GM10248 (cell line): ENCODE results near the gene OR6Q1.

Experiments used
- CTCF ChIA-PET: fragments of 300-600 bp; sonication (Branson Sonifier 250); formaldehyde crosslinking; extraction: SDS; loops from one replicate; lab custom pipeline; 2021; ENCODE audit warnings: antibody characterized with exemption; lab: Yijun Ruan, JAX
- POLR2A ChIA-PET: fragments of 350-650 bp; sonication (Branson Sonifier 250); formaldehyde crosslinking; extraction: SDS; loops from one replicate; lab custom pipeline; 2020; ENCODE audit warnings: antibody characterized with exemption; lab: Yijun Ruan, JAX
- DNase-seq: peaks from one replicate; pipeline ENCODE4 v3.0.0; 2012; ENCODE audit errors: extremely low spot score
- TF ChIP-seq, protein P1 (sequence below): IDR thresholded peaks from 2 replicates; pipeline ENCODE4 v1.5.1; 2012; ENCODE audit warnings: mild to moderate bottlenecking, low read depth; ENCODE audit errors: extremely low read depth, missing control alignments, control extremely low read depth

Gene OR6Q1

DNA sequence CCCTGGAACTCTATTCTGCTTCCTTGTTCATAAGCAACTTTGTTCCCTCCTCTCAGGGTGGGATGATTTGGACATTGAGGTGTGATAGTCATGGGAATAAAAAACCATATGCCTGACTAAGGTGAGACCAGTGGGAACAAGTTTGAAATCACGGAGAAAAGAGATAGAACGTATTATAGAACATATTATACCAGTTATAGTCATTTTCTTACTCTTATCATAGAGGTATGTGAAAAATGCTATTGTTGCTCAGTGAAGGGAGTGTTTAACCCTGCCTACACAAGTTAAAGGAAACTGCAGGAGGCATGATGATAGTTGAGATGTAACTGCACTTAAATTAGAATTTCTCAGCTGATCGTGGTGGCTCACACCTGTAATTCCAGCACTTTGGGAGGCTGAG is 15.5 kb downstream of the OR6Q1 start:
- DNase-seq: no peak
- TF ChIP-seq, protein P1, sequence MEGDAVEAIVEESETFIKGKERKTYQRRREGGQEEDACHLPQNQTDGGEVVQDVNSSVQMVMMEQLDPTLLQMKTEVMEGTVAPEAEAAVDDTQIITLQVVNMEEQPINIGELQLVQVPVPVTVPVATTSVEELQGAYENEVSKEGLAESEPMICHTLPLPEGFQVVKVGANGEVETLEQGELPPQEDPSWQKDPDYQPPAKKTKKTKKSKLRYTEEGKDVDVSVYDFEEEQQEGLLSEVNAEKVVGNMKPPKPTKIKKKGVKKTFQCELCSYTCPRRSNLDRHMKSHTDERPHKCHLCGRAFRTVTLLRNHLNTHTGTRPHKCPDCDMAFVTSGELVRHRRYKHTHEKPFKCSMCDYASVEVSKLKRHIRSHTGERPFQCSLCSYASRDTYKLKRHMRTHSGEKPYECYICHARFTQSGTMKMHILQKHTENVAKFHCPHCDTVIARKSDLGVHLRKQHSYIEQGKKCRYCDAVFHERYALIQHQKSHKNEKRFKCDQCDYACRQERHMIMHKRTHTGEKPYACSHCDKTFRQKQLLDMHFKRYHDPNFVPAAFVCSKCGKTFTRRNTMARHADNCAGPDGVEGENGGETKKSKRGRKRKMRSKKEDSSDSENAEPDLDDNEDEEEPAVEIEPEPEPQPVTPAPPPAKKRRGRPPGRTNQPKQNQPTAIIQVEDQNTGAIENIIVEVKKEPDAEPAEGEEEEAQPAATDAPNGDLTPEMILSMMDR: no peak
- ChIA-PET POLR2A (no interaction called here), CTCF (no interaction called here)

DNA sequence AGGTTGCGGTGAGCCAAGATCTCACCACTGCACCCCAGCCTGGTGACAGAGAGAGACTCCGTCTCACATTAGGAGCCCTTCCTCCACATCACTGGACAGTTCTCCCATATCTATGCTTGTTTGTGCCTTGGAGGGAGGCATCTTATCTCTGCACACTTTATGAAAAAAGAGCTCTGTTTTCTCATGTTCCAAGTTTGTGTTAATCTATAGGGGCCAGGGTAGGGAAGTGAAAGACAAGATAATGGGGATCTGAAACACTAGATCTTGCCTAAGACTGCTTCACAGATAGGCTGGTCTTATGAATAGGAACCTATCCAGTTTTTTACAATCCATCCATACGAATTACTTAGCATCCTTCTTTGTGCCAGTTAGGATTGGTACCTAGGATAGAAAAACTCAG is 17.1 kb downstream of the OR6Q1 start:
- CTCF ChIA-PET: no interaction called here
- DNase-seq: no peak
- POLR2A ChIA-PET: no interaction called here
- TF ChIP-seq, protein P1: no peak

DNA sequence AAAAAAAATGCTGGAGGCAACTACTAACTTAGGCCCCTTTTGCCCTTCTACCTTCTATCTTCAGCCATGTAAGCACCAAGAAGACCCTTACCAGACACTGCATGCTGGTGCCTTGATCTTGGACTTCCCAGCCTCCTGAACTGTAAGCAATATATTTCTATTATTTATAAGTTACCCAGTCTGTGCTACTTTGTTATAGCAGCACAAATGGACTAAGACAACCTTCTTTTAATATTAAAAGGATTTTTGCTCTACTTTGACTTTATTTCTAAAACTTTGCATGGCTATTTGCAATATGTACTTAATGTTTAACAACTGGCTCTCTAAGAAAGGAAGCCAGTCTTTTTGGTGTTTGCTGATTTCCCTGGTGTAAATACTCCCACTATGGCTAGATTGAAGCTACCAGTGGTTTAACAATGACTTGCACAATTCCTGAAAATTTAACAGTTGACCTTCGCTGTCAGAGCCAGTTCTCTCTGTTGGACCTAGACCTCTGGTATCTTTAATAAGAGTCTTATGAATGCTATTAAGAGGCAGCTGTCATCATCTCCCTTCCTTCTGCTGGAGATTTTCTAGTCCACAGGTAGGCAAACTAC is 25.2 kb downstream of the OR6Q1 start:
- TF ChIP-seq, protein P1: no peak
- ChIA-PET CTCF (no interaction called here), POLR2A (no interaction called here)
- DNase-seq: no peak

DNA sequence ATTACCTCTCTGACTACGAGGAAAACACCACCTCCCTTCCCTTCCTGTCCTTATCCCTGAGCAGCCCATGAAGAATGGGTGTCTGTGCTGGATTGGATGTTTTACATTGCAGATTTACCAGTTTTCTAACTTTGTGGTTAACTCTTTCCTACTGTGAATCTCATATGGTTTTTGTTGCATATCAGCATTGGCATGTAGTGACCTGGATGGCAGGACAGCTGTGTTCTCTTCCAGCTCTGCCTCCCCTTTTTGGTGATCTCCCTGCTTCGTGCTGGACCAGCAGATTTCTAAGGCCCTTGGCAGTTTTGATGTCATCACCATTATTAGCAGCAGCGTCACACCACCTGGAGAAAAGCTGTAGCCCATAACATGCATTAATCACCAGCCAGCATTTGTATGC is 26.7 kb downstream of the OR6Q1 start:
- TF ChIP-seq, protein P1: no peak
- POLR2A ChIA-PET: no interaction called here
- CTCF ChIA-PET: no interaction called here

DNA sequence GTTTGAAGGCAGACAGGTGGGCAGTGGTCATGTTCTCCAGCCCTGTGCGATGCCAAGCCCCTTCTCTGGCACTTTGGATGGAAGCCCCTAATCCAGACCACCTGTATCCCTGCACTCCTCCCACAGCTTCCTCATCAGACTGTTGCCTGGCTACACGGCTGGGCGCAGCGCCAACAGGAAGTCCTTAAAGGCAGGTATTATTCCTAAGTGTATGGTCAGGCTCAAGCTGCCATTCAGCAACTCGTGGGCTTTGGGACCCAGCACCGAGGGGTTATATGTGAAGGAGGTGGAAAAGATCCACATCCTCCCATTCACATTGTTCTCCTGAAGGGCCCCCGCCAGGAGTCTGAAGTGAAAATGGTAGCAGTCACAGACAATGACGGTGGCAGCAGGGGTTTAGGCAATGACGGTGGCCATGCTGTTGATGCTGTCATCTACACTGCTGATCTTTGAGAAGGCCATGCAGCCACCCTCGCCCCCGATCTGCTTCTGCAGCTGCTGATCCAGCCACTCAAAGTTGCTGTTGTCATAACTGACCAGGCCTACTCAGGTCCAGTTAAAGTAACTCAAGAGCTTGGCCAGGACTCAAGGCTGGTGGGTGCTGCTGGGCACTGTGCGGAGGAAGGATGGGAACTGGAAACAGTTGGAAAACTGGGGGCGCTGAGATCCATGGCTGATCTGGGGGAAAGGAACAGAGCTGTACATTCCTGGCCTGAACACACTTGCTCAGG is 27.7 kb downstream of the OR6Q1 start:
- CTCF ChIA-PET: no interaction called here
- no peak for DNase-seq
- POLR2A ChIA-PET: no interaction called here
- TF ChIP-seq, protein P1: no peak

More for the DNA sequence above, 26.7 kb downstream of the OR6Q1 start:
- no peak for DNase-seq

DNA sequence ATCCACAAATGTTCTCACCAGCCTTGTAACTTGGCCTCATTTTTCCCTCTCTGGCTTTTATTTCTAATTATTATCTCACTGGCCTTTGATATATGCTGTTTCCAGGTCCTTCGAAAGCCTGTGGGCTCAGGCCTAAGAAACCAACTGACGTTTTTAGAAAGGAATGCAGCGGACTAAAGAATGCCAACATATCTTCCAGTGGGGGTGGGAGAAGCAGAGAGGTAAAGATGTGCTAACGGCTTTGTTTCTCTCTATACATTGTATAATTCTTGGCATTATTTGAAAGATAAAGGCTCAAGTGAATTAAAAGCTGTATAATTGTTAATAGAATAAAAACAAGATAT is 28.2 kb downstream of the OR6Q1 start:
- CTCF ChIA-PET: no interaction called here
- POLR2A ChIA-PET: no interaction called here
- DNase-seq: no peak
- TF ChIP-seq, protein P1: no peak
